Activated naive CD4-positive, alpha-beta T cell treated with anti-CD3 and anti-CD28 coated beads, Interleukin-2, amount 50 U/mL, for 72 hours (primary cell): ENCODE data around the gene SMIM30. TPM values are rescaled to one million over a fixed set of nuclear protein-coding genes. Genes with fewer than 3 reads are reported as not detected.

ENCODE experiments used
- ATAC-seq, 2 donors: fragments of 150-1000 bp; cut with Tn5 transposase; 2 replicates each; pipeline ENCODE4 v1.10.0; 2021; ENCODE audit warnings: mild to moderate bottlenecking in 2 of 2, moderate library complexity in 2 of 2
- DNase-seq, 2 donors: peaks; one replicate each; pipeline ENCODE4 v3.0.0; 2021 to 2022; ENCODE audit warnings: low spot score in 2 of 2
- H3K27ac Mint-ChIP-seq, 2 donors: one replicate each; pipeline ENCODE4 v1.8.0; 2022; ENCODE audit warnings: mild to moderate bottlenecking in 2 of 2, mixed read lengths in 2 of 2
- H3K36me3 Mint-ChIP-seq, 2 donors: one replicate each; pipeline ENCODE4 v1.8.0; 2022; ENCODE audit warnings: mixed read lengths in 2 of 2
- H3K9me3 Mint-ChIP-seq, 2 donors: one replicate each; pipeline ENCODE4 v1.8.0; 2022; ENCODE audit warnings: mixed read lengths in 2 of 2
- total RNA-seq, 2 donors: library from RNA; stranded (reverse); gene quantifications; one replicate each; pipeline ENCODE4 v1.2.3, GENCODE V29; 2022

SMIM30 gene
- total RNA-seq, 2 donors from 2014 or later = 26.5 to 47.9 TPM

DNA sequence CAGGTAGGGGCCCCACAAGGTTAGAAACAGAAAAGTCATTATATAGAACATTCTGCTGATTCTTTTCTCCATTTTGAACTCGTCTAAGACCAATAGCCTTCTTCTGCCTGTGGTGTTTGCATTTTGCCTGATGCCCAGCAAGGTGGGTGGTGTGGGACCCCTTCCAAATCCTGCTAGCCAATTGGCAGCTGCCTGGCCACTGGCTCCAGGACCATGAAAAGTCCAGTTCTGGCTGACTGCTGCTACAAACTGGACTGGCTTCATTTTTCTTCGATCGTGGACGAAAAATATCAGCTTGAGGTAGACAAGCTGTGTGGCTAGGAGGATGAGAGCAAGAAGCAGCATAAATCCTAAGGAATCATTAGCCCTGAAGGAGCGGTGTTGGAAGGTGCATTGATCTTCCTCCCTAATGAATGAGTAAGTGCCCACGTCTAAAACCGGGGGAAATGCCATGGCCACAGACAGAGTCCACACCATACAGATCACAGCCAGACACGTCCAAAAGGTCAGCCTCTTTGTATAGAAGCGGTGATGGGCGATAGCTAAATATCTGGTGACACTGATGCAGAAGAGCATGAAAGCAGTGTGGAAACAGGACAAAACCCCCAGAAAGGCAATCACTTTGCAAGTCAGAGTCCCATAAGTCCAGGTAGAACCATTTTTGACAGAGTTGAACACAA is 34.4 kb downstream of the SMIM30 start:
- Mint-ChIP-seq H3K36me3 (no peaks in the 10 kb centered on the region), H3K27ac (no peak overlapping the region), H3K9me3 (no peaks in the 10 kb centered on the region)
- DNase-seq (no peak), ATAC-seq (no peak)

DNA sequence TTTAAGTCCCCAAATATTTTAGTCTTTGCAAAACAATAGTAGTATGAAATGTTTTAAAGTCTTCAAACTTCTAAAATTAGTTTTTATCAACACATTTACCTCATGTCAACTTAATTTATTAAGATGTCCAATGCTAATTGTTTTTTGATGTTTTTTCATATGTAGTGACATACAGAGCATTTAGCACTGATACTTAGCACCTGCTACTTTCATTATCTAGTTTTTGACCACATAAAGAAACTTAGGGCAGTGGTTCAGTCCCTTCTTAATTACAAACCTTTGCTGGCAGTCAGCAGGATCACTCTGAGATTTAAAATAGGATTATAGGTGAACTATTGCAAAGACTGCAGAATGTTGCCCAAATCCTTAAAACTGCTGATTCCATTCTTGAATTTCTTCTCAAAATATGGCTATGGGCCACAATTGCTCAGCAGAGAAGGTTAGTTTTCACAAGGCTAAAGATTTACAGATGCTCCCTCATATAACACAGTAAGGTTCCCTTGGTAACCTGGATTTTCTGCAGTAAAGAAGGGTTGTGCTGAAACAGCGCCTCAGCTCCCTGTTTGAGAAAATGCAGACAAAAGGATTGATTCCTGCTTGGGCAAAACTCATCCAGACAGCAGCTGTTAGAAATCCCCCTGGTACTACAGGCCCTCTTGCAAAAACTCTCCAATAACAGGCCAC is 35.1 kb downstream of the SMIM30 start:
- ATAC-seq (no peak), DNase-seq (no peak)
- H3K27ac Mint-ChIP-seq = no peak overlapping the region
- H3K9me3 Mint-ChIP-seq = no peaks in the 10 kb centered on the region
- no peaks in the 10 kb centered on the region for H3K36me3 Mint-ChIP-seq

DNA sequence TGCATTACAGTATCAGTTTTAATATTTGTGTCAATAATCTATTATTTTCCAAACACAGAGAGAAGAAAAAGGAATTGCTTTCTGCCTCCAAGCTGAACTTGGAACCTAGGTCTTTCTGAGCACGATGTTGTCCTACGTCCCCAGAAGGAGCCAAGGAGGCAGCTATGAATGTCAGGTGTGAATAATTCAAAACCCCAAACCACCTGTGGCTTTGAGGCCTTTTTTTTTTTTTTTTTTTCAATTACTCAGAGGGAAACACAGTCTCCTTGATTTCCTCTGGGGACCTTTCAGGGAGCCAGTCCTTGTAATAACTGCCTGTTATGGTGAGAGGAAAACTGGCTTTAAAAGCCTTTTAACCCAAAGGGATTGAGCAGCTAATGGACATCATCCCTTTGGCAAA is 40.0 kb downstream of the SMIM30 start:
- DNase-seq (no peak), ATAC-seq (peak; percentile 43 to 83)
- H3K9me3 Mint-ChIP-seq = no peaks in the 10 kb centered on the region
- no peaks in the 10 kb centered on the region for H3K36me3 Mint-ChIP-seq
- no peak overlapping the region for H3K27ac Mint-ChIP-seq

DNA sequence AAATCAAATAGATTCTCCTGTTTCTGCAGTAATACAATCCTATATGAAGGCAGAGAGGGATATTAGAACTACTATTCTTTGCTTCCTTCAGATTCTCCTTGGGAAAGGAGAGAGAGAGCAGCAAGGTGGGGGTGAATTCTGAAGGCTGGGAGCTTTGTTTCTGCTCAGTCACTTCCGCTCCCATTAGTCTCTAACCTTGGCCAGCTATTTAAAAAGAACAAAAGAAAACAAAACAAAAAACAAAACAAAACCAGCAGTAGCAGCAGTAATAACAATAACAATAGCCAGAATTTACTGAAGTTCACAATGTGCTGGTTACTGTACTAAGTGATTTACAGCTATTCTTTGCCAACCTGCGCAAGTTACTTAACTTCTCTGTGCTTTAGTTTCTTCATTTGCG is 41.7 kb downstream of the SMIM30 start:
- ATAC-seq (no peak), DNase-seq (no peak)
- H3K27ac Mint-ChIP-seq = no peak overlapping the region
- no peaks in the 10 kb centered on the region for H3K36me3 Mint-ChIP-seq
- no peaks in the 10 kb centered on the region for H3K9me3 Mint-ChIP-seq

DNA sequence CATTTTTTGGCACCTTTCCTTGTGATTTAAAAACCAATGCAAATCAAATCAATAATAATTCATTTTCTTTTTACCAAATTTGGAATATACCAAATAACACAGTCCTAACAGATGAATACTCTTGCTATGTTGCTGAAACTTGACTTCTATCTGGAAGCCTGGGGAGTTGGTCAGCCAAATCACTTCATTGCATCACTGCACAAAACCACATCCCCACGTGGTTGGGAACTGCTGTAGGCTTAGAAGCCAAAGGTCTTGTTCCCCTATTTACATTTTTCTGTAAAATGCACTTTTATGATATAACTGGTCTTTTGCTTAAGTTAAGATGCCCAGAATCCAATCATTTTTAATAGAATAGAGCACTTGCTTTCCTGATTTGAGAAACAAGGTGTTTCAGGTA is 46.9 kb downstream of the SMIM30 start:
- no peaks in the 10 kb centered on the region for H3K36me3 Mint-ChIP-seq
- ATAC-seq (no peak), DNase-seq (no peak)
- H3K27ac Mint-ChIP-seq = no peak overlapping the region
- no peaks in the 10 kb centered on the region for H3K9me3 Mint-ChIP-seq

Other genes starting within 250 kb of the SMIM30 start
- gene GPR85, start 31.7 kb downstream of the SMIM30 start, total RNA-seq = under 1 TPM in 1 of 2 donors, not detected in 1; 0.09 TPM